Measurements from ENCODE around the gene ZNF521.

Gene ZNF521

GRCh38 chr18:25335062-25335461 is 16.9 kb downstream of the ZNF521 start:
- no peak for DNase-seq

GRCh38 chr18:25334588-25334987 is 17.4 kb downstream of the ZNF521 start:
- no peak for DNase-seq

- no peak for DNase-seq
Observed at GRCh38 chr18:25332002-25332401, 20.0 kb downstream of the ZNF521 start.

GRCh38 chr18:25329783-25330182 is 22.2 kb downstream of the ZNF521 start:
- no peak for DNase-seq

- DNase-seq, result no peak
Observed at GRCh38 chr18:25327584-25327983, 24.4 kb downstream of the ZNF521 start.

GRCh38 chr18:25326361-25326952 is 25.5 kb downstream of the ZNF521 start:
- DNase-seq, result no peak

- no peak for DNase-seq
Observed at GRCh38 chr18:25322806-25323205, 29.2 kb downstream of the ZNF521 start.

GRCh38 chr18:25316381-25317018 is 35.5 kb downstream of the ZNF521 start:
- no peak for DNase-seq

- DNase-seq, result no peak
Observed at GRCh38 chr18:25314838-25315190, 37.2 kb downstream of the ZNF521 start.

- DNase-seq, result no peak
Observed at GRCh38 chr18:25314151-25314837, 37.7 kb downstream of the ZNF521 start.

GRCh38 chr18:25313268-25313667 is 38.7 kb downstream of the ZNF521 start:
- no peak for DNase-seq

GRCh38 chr18:25310045-25310444 is 41.9 kb downstream of the ZNF521 start:
- no peak for DNase-seq

GRCh38 chr18:25308381-25308780 is 43.6 kb downstream of the ZNF521 start:
- no peak for DNase-seq

- no peak for DNase-seq
Observed at GRCh38 chr18:25307192-25307591, 44.8 kb downstream of the ZNF521 start.

- DNase-seq, result no peak
Observed at GRCh38 chr18:25306671-25307070, 45.3 kb downstream of the ZNF521 start.

GRCh38 chr18:25305584-25305983 is 46.4 kb downstream of the ZNF521 start:
- no peak for DNase-seq

GRCh38 chr18:25300492-25300891 is 51.5 kb downstream of the ZNF521 start:
- no peak for DNase-seq

- no peak for DNase-seq
Observed at GRCh38 chr18:25299426-25300300, 52.3 kb downstream of the ZNF521 start.

- no peak for DNase-seq
Observed at GRCh38 chr18:25298853-25299274, 53.1 kb downstream of the ZNF521 start.

GRCh38 chr18:25295624-25296138 is 56.3 kb downstream of the ZNF521 start:
- no peak for DNase-seq

GRCh38 chr18:25291150-25291549 is 60.8 kb downstream of the ZNF521 start:
- DNase-seq, result no peak

GRCh38 chr18:25289001-25289631 is 62.9 kb downstream of the ZNF521 start:
- DNase-seq, result no peak
